Adipocyte (in vitro differentiated cells): Measurements from ENCODE around the gene S1PR3.

ENCODE experiments used
- DNase-seq: peaks from one replicate; pipeline ENCODE4 v3.0.0-alpha.2; 2015; ENCODE audit warnings: low read depth
- H3K27me3 ChIP-seq: replicated peaks from 2 replicates; pipeline ENCODE4 v1.7.0; 2013; ENCODE audit warnings: mild to moderate bottlenecking, low read length, moderate library complexity; ENCODE audit not compliant: control insufficient read depth, insufficient read depth
- H3K36me3 ChIP-seq: 2 replicates; pipeline ENCODE4 v1.7.0; 2013; ENCODE audit warnings: low read length, mild to moderate bottlenecking, moderate library complexity; ENCODE audit not compliant: control insufficient read depth, insufficient read depth, severe bottlenecking
- H3K4me1 ChIP-seq: 2 replicates; pipeline ENCODE4 v1.7.0; 2013; ENCODE audit warnings: mild to moderate bottlenecking, low read length, moderate library complexity; ENCODE audit not compliant: control insufficient read depth, insufficient read depth
- H3K4me3 ChIP-seq: 2 replicates; pipeline ENCODE4 v1.7.0; 2013; ENCODE audit warnings: mild to moderate bottlenecking, low read length, moderate library complexity
- H3K9ac ChIP-seq: 2 replicates; pipeline ENCODE4 v1.7.0; 2013; ENCODE audit warnings: mild to moderate bottlenecking, low read length, moderate library complexity
- H3K9me3 ChIP-seq: 2 replicates; pipeline ENCODE4 v1.7.0; 2013; ENCODE audit warnings: mild to moderate bottlenecking, low read length, moderate library complexity; ENCODE audit not compliant: control insufficient read depth

The S1PR3 gene

GRCh38 chr9:88971131-88971960, 19.9 kb upstream of the S1PR3 start:
- Histone ChIP-seq H3K36me3 (no peaks in the 10 kb centered on the region), H3K27me3 (peaks cover 25% of the 10 kb centered on the region), H3K9me3 (peaks cover 6% of the 10 kb centered on the region), H3K4me3 (no peak overlapping the region), H3K9ac (no peak overlapping the region), H3K4me1 (no peaks in the 10 kb centered on the region)
- DNase-seq: no peak

DNA sequence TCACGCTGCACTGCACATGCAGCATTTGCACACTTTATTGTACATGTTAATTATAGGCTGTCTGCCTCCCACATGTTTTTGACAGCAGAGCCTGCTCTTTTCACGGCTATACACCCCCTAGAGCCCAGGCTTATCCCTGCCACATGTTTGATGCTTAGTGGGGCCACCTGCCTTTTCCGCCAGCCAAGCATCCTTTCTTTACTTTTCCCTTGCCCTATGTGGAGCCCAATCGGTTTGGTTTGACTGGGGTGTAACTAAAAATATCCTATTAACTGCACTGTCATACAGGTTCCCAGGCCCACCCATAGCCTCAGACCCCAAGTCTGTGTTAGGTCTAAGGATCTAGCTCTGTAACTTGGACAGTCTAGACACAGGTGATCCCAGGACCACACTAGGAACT, 18.9 kb upstream of the S1PR3 start:
- H3K4me3 ChIP-seq: no peak overlapping the region
- DNase-seq: no peak
- peaks cover 6% of the 10 kb centered on the region for H3K9me3 ChIP-seq
- H3K4me1 ChIP-seq: no peaks in the 10 kb centered on the region
- H3K9ac ChIP-seq: no peak overlapping the region
- H3K27me3 ChIP-seq: peaks cover 25% of the 10 kb centered on the region
- H3K36me3 ChIP-seq: no peaks in the 10 kb centered on the region

GRCh38 chr9:88973281-88974045, 17.8 kb upstream of the S1PR3 start:
- DNase-seq: no peak
- H3K9me3 ChIP-seq: peaks cover 6% of the 10 kb centered on the region
- H3K36me3 ChIP-seq: no peaks in the 10 kb centered on the region
- peaks cover 24% of the 10 kb centered on the region for H3K27me3 ChIP-seq
- H3K9ac ChIP-seq: no peak overlapping the region
- H3K4me1 ChIP-seq: peaks cover under 1% of the 10 kb centered on the region
- H3K4me3 ChIP-seq: no peak overlapping the region

DNA sequence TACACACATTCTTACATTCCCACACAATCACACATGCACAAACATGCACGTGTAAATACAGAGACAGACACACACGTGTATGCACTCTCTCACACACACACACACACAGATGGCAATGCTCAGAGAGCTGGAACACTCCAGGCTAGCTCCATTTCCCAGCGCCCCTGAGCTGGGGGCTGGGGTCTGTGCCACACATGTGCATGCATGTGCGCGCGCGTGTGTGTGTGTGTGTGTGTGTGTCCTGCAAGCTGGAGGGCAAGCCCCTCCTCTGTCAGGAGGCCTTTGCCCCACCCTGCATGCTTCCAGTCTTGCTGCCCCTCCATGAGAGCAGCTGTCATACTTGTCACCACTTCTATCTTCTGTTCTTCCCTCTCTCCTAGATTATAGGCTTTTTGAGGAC, 16.6 kb upstream of the S1PR3 start:
- H3K4me3 ChIP-seq: no peak overlapping the region
- H3K9ac ChIP-seq: no peak overlapping the region
- no peak for DNase-seq
- H3K27me3 ChIP-seq: peaks cover 12% of the 10 kb centered on the region
- peaks cover 12% of the 10 kb centered on the region for H3K4me1 ChIP-seq
- no peaks in the 10 kb centered on the region for H3K36me3 ChIP-seq
- H3K9me3 ChIP-seq: peaks cover 6% of the 10 kb centered on the region

DNA sequence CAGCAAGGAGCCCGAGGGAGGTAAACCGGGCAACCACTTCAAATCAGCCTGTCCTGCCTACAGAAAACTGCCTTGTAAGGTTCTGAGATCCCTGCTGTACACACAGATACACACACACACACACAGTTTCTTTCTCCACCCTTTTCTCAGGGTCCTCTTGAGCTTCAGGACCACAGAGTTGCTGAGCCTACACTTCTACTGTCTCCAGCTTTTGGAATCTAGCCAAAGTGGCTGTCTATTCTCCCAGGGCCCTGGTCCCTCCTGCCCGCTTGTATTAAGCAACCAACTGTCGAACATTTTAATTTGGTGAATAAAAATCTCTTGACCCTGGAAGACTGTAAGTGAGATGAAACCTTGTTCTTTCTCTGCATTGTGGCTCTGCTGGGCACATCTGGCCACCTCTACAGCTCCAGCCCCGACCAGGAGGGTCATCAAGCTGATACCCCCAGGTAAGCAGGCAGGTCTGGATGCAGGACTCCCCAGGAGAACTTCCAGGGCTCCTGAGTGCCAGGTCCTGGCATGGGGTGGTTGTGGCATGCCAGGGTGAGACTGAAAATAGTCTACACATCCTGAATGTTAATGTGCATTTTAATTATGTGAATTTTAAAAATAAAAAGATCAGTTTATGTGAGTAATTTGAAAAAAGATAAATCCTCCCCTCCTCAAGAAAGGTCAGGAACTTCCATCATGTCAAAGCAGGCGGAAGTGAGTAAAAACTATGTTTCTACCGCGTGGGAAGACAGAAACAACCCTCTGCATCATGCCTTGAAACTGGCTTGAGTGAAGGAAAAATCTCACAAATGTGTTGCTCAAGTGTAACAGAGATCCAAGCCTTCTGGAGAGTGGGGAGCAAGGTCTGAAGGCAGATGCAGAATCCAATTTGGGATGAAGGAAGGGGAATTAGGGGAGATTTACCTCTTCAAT, 15.0 kb upstream of the S1PR3 start:
- Histone ChIP-seq H3K9me3 (peaks cover 6% of the 10 kb centered on the region), H3K36me3 (no peaks in the 10 kb centered on the region), H3K4me1 (peaks cover 25% of the 10 kb centered on the region), H3K27me3 (peaks cover 3% of the 10 kb centered on the region), H3K4me3 (no peak overlapping the region), H3K9ac (no peak overlapping the region)
- no peak for DNase-seq

DNA sequence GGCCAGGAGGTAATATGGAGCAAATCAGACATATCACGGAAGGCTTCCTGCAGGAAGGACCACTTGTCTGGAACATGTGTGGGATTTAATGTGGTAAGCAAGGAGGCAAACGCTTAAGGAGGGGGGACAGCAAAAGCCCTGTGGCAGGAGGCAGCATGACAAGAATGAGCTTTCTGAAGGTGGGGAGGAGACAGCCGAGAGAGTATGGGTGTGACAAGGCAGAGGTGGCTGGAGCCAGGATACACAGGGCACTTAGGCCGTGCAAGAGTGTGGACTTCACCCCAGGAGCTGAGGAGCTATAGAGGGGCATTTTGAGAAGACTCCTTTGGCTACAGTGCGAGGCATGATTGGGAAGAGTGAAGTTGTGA, 14.4 kb upstream of the S1PR3 start:
- Histone ChIP-seq H3K4me3 (no peak overlapping the region), H3K9me3 (peaks cover 8% of the 10 kb centered on the region), H3K9ac (no peak overlapping the region), H3K27me3 (no peaks in the 10 kb centered on the region), H3K4me1 (peaks cover 29% of the 10 kb centered on the region), H3K36me3 (no peaks in the 10 kb centered on the region)
- no peak for DNase-seq

DNA sequence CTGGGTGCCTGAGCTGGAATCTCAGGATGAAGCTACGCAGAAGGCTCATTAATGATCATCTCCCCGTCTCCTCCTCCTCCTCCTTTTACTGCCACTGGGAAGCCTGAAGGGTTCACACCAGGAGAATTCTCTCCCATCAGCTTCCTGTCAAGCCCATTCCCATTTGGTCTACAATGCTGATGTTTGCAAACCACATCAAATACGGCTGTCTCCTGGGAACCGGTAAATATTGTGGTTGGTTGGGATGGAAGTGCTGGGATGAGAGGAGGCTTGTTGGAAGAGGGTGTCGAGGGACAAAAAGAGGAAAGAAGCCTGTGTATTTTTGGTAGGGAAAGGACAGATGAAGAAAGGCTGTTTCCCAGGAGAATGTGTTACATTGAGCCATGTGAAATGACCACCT, 13.2 kb upstream of the S1PR3 start:
- no peak for DNase-seq
- no peak overlapping the region for H3K9ac ChIP-seq
- H3K4me1 ChIP-seq: peaks cover 29% of the 10 kb centered on the region
- H3K36me3 ChIP-seq: no peaks in the 10 kb centered on the region
- no peak overlapping the region for H3K4me3 ChIP-seq
- H3K9me3 ChIP-seq: peaks cover 8% of the 10 kb centered on the region
- no peaks in the 10 kb centered on the region for H3K27me3 ChIP-seq

DNA sequence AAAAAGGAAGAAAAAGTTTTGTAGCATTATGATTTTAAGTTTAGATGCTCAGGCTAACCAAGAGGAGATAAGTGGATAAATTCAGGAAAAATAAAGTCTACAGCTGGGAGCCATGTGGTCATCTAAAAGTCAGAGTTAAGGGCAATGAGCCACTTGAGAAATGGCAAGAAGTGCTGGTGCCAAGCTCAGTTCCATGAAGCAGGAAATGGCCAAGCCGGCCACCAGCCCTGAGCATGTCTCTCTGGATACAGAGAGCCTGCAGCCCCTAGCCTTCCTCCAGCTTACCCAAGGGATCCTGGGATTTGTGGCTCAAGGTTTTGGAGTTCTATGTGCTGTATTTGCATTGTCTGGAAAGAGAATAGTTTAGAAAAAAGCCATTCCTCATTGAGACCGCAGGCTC, 12.2 kb upstream of the S1PR3 start:
- Histone ChIP-seq H3K27me3 (no peaks in the 10 kb centered on the region), H3K9me3 (peaks cover 6% of the 10 kb centered on the region), H3K36me3 (no peaks in the 10 kb centered on the region), H3K9ac (no peak overlapping the region), H3K4me3 (no peak overlapping the region), H3K4me1 (peaks cover 29% of the 10 kb centered on the region)
- no peak for DNase-seq

GRCh38 chr9:88979791-88980190, 11.5 kb upstream of the S1PR3 start:
- no peak overlapping the region for H3K9ac ChIP-seq
- H3K36me3 ChIP-seq: no peaks in the 10 kb centered on the region
- peaks cover 29% of the 10 kb centered on the region for H3K4me1 ChIP-seq
- H3K4me3 ChIP-seq: no peak overlapping the region
- H3K27me3 ChIP-seq: no peaks in the 10 kb centered on the region
- DNase-seq: no peak
- H3K9me3 ChIP-seq: peaks cover 6% of the 10 kb centered on the region

DNA sequence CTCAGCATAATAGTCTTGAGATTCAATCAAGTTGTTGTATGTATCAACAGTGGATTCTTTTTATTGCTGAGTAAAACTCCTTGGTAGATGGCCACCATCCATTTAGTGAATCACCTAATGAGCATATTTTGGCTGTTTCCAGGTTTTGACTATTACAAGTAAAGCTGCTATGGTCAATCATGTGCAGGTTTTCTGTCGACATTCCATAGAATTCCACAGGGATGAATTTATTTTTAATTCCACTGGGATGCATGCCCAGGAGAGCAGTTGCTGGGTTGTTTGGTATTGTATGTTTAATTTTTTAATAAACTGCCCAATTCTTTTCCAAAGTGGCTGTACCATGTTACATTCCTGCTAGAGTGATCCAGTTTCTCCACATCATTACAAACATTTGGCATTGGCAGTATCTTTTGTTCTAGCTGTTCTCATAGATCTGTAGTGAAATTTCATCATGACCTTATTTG, 10.5 kb upstream of the S1PR3 start:
- no peaks in the 10 kb centered on the region for H3K27me3 ChIP-seq
- H3K36me3 ChIP-seq: no peaks in the 10 kb centered on the region
- H3K4me1 ChIP-seq: peaks cover 29% of the 10 kb centered on the region
- H3K9ac ChIP-seq: no peak overlapping the region
- no peak overlapping the region for H3K4me3 ChIP-seq
- peak; percentile 48 for DNase-seq
- H3K9me3 ChIP-seq: peaks cover 6% of the 10 kb centered on the region
